ENCODE data around the gene MSRB3. TPM values are rescaled to one million over a fixed set of nuclear protein-coding genes. Genes with fewer than 3 reads are reported as not detected.
"Not testable (repeated sequence)": the region's sequence is repeated elsewhere in the genome, so short reads cannot be mapped to it uniquely, and the experiment has no call there.

The MSRB3 gene
- total and polyA plus RNA-seq, 4 donors: 9.9 to 24.0 (median 15.3) TPM

DNA sequence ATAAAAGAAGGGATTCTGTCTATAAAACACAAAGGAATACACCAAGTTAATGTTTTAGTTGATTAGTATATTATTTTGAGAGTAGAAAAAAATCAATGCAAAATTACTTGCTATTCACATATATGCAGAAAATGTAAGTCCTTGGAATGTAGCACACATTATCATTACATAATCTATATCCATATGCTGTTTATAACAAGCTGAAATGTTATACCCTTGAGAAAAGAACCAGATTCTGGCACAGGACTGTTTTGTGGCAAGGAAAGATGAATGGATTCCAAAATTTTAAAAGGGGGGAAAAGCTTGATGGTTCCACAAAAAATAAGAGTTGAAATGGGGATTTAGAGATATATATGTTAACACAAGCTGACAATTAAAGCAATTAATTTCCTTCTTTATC, 153.6 kb downstream of the MSRB3 start:
- no peaks in the 10 kb centered on the region for H3K4me1 ChIP-seq (ENCODE audit: control insufficient read depth, insufficient read depth, low read length)
- no peaks in the 10 kb centered on the region for H3K36me3 ChIP-seq (ENCODE audit: control insufficient read depth, insufficient read depth, low read length)
- H3K9me3 ChIP-seq (ENCODE audit: control insufficient read depth, insufficient read depth, low read length): no peaks in the 10 kb centered on the region
- H3K27me3 ChIP-seq (ENCODE audit: control insufficient read depth, insufficient read depth, low read length): no peaks in the 10 kb centered on the region
- peak in 1 of 6 donors; percentile 55 for DNase-seq (ENCODE audit: low read depth in 4 of 6, low spot score in 6 of 6)
- H3K4me3 ChIP-seq (ENCODE audit: low read depth, low read length): no peak overlapping the region
- no peak overlapping the region for H3K27ac ChIP-seq (ENCODE audit: low read depth, low read length)

DNA sequence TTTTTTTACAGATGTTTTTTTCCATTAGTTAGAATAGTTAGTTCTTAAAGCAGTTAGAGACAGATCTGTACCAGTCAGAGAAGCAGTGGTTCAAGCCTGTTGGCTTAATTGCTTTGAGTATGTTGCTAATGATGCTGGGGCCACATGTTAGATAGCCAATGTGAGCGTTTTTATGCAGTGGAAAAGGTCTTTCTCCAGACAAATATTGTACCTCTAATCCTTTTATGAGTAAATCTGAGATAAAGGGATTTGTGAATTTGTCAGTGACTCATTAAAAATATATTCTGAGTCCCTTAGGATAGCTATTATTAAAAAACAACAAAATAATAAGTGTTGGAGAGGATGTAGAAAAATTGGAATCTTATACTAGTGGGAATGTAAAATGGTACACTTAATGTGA, 154.2 kb downstream of the MSRB3 start:
- no CpG with 5 or more reads among the region's 1 CpG for WGBS (ENCODE audit: insufficient coverage)
- DNase-seq (ENCODE audit: low read depth in 4 of 6, low spot score in 6 of 6): no peak

DNA sequence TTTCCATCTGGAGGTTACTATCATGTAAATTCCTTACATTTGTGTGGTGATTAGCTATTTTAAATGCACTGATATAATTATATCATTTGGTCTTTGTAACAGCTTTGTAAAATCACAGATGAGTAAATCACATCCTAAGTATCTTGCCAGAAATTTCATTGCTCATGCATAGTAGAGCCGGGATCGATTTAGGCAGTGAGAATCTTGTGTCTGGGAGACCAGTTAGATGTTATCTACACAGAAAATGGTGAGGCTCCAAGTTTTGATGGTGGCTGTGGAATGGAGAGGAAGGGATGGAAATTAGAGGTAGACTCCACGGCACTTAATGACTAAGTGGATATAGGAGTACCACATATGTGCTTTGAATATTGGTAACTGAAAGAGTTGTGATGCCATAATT, 156.3 kb downstream of the MSRB3 start:
- Histone ChIP-seq H3K4me1 (ENCODE audit: control insufficient read depth, insufficient read depth, low read length) (no peaks in the 10 kb centered on the region), H3K27me3 (ENCODE audit: control insufficient read depth, insufficient read depth, low read length) (no peaks in the 10 kb centered on the region), H3K27ac (ENCODE audit: low read depth, low read length) (no peak overlapping the region), H3K36me3 (ENCODE audit: control insufficient read depth, insufficient read depth, low read length) (no peaks in the 10 kb centered on the region), H3K9me3 (ENCODE audit: control insufficient read depth, insufficient read depth, low read length) (no peaks in the 10 kb centered on the region), H3K4me3 (ENCODE audit: low read depth, low read length) (no peak overlapping the region)
- 93% methylated on average over 3 of the region's 3 CpGs for WGBS (ENCODE audit: insufficient coverage)
- peak in 1 of 6 donors; percentile 20 for DNase-seq (ENCODE audit: low read depth in 4 of 6, low spot score in 6 of 6)

More for the DNA sequence above, 154.2 kb downstream of the MSRB3 start:
- no peak overlapping the region for H3K27ac ChIP-seq (ENCODE audit: low read depth, low read length)
- H3K27me3 ChIP-seq (ENCODE audit: control insufficient read depth, insufficient read depth, low read length): no peaks in the 10 kb centered on the region
- no peak overlapping the region for H3K4me3 ChIP-seq (ENCODE audit: low read depth, low read length)
- no peaks in the 10 kb centered on the region for H3K4me1 ChIP-seq (ENCODE audit: control insufficient read depth, insufficient read depth, low read length)
- H3K36me3 ChIP-seq (ENCODE audit: control insufficient read depth, insufficient read depth, low read length): no peaks in the 10 kb centered on the region
- H3K9me3 ChIP-seq (ENCODE audit: control insufficient read depth, insufficient read depth, low read length): no peaks in the 10 kb centered on the region

DNA sequence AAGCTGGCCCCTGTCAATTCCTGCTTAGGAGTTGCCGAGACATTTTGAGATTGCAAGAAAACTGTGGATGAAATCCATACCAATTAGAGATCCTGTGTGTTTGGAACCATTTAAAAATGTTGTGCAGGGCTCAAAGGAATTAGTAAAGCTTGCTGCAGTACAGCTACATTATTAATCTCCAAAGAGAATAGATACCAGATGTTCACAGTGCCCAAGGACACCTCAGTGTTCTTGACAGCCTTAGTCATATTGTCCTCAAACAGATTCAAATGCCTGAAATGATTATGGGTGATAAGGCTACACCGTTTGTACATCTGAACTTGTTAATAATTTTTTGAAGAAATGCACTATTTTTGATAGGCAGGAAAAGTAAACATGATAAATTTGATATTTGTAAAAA, 164.6 kb downstream of the MSRB3 start:
- no peaks in the 10 kb centered on the region for H3K9me3 ChIP-seq (ENCODE audit: control insufficient read depth, insufficient read depth, low read length)
- DNase-seq (ENCODE audit: low read depth in 4 of 6, low spot score in 6 of 6): no peak
- 80% methylated on average over 1 of the region's 2 CpGs for WGBS (ENCODE audit: insufficient coverage)
- no peak overlapping the region for H3K27ac ChIP-seq (ENCODE audit: low read depth, low read length)
- no peaks in the 10 kb centered on the region for H3K27me3 ChIP-seq (ENCODE audit: control insufficient read depth, insufficient read depth, low read length)
- H3K4me1 ChIP-seq (ENCODE audit: control insufficient read depth, insufficient read depth, low read length): no peaks in the 10 kb centered on the region
- no peak overlapping the region for H3K4me3 ChIP-seq (ENCODE audit: low read depth, low read length)
- no peaks in the 10 kb centered on the region for H3K36me3 ChIP-seq (ENCODE audit: control insufficient read depth, insufficient read depth, low read length)

DNA sequence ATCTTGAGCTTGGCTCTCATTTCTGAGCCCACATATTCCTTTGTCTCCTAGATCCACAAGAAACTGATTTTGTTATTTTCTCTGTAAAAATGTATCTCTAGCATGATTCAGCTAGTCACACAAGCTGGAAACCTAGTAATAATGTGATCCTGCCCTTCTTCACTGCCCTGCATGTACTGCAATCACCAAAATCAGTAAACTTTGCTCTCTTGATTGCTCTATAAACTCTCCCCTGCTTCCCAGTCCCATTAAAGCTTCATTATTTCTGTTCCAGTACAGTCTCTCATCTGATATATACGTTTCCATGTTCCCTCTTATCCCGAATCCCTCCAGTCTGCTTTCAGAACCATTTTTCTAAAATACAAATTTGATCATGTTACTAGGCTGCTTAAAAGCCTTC, 166.5 kb downstream of the MSRB3 start:
- Histone ChIP-seq H3K36me3 (ENCODE audit: control insufficient read depth, insufficient read depth, low read length) (no peaks in the 10 kb centered on the region), H3K4me1 (ENCODE audit: control insufficient read depth, insufficient read depth, low read length) (no peaks in the 10 kb centered on the region), H3K9me3 (ENCODE audit: control insufficient read depth, insufficient read depth, low read length) (no peaks in the 10 kb centered on the region), H3K27me3 (ENCODE audit: control insufficient read depth, insufficient read depth, low read length) (no peaks in the 10 kb centered on the region), H3K4me3 (ENCODE audit: low read depth, low read length) (no peak overlapping the region), H3K27ac (ENCODE audit: low read depth, low read length) (no peak overlapping the region)
- no peak for DNase-seq (ENCODE audit: low read depth in 4 of 6, low spot score in 6 of 6)
- WGBS (ENCODE audit: insufficient coverage): 89% methylated on average over 2 of the region's 2 CpGs

DNA sequence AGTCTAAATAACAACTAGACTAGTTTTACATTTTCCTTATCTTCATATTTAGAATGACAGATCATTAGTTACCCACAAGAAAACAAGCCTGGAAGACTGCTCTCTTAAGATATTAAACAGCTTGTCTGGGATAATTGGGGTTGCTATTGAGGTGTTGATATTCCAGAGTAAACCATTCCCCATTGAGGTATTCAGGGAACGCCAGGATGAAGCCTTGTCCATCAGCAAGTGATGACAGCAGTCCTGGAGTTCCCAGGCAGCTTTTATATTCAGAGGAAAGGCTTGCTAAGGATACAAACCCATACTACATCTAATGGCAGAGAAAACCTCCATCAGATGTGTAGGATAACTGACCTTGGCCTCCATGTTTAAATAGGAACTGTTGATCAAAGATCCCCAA, 168.4 kb downstream of the MSRB3 start:
- H3K27ac ChIP-seq (ENCODE audit: low read depth, low read length): no peak overlapping the region
- no peak for DNase-seq (ENCODE audit: low read depth in 4 of 6, low spot score in 6 of 6)
- no peaks in the 10 kb centered on the region for H3K27me3 ChIP-seq (ENCODE audit: control insufficient read depth, insufficient read depth, low read length)
- no peaks in the 10 kb centered on the region for H3K9me3 ChIP-seq (ENCODE audit: control insufficient read depth, insufficient read depth, low read length)
- H3K4me1 ChIP-seq (ENCODE audit: control insufficient read depth, insufficient read depth, low read length): no peaks in the 10 kb centered on the region
- H3K4me3 ChIP-seq (ENCODE audit: low read depth, low read length): no peak overlapping the region
- H3K36me3 ChIP-seq (ENCODE audit: control insufficient read depth, insufficient read depth, low read length): no peaks in the 10 kb centered on the region
- WGBS (ENCODE audit: insufficient coverage): no CpG with 5 or more reads among the region's 1 CpG

DNA sequence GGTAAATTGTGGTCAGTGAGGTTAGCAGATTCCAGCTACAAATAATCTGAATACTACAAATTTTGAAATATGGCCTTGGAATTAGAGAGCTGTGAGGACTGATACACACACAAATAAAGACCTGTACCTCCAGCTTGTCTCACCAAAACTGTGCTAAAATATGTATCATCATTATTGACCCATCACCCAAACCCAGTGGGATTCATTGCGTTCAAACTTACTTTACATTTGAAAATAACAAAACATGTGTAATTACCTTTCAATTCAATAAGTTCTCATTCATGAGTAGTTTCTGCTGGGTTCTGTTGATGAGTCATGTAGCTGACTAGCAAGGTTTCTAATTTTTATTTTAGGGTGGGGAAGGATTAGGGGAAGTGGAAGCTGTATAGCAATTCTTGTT, 170.9 kb downstream of the MSRB3 start:
- H3K4me3 ChIP-seq (ENCODE audit: low read depth, low read length): no peak overlapping the region
- H3K27ac ChIP-seq (ENCODE audit: low read depth, low read length): no peak overlapping the region
- DNase-seq (ENCODE audit: low read depth in 4 of 6, low spot score in 6 of 6): no peak
- no CpG with 5 or more reads among the region's 1 CpG for WGBS (ENCODE audit: insufficient coverage)
- H3K4me1 ChIP-seq (ENCODE audit: control insufficient read depth, insufficient read depth, low read length): no peaks in the 10 kb centered on the region
- H3K27me3 ChIP-seq (ENCODE audit: control insufficient read depth, insufficient read depth, low read length): no peaks in the 10 kb centered on the region
- no peaks in the 10 kb centered on the region for H3K36me3 ChIP-seq (ENCODE audit: control insufficient read depth, insufficient read depth, low read length)
- no peaks in the 10 kb centered on the region for H3K9me3 ChIP-seq (ENCODE audit: control insufficient read depth, insufficient read depth, low read length)

DNA sequence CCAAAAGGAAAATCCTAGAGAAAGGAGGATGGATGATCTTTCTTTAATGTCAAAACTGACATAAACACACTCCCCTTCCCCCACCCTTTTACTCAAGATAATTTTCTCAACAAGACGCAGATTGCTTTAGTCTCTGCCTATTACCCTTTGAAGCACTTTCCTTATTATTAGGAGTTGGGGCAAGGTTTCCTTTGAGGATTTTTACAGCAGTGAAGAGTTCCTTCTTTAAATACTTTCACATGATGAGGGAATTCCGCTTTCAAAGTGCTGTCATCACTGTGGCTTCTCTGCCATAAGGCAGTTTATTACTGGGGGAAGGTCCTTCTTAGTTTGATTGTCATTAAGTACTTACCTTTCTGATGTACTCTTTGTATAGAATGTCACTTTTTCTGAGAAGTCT, 172.1 kb downstream of the MSRB3 start:
- no peak overlapping the region for H3K4me3 ChIP-seq (ENCODE audit: low read depth, low read length)
- WGBS (ENCODE audit: insufficient coverage): no CpG with 5 or more reads among the region's 2 CpGs
- no peaks in the 10 kb centered on the region for H3K27me3 ChIP-seq (ENCODE audit: control insufficient read depth, insufficient read depth, low read length)
- H3K27ac ChIP-seq (ENCODE audit: low read depth, low read length): no peak overlapping the region
- H3K4me1 ChIP-seq (ENCODE audit: control insufficient read depth, insufficient read depth, low read length): no peaks in the 10 kb centered on the region
- H3K9me3 ChIP-seq (ENCODE audit: control insufficient read depth, insufficient read depth, low read length): no peaks in the 10 kb centered on the region
- no peaks in the 10 kb centered on the region for H3K36me3 ChIP-seq (ENCODE audit: control insufficient read depth, insufficient read depth, low read length)
- no peak for DNase-seq (ENCODE audit: low read depth in 4 of 6, low spot score in 6 of 6)

DNA sequence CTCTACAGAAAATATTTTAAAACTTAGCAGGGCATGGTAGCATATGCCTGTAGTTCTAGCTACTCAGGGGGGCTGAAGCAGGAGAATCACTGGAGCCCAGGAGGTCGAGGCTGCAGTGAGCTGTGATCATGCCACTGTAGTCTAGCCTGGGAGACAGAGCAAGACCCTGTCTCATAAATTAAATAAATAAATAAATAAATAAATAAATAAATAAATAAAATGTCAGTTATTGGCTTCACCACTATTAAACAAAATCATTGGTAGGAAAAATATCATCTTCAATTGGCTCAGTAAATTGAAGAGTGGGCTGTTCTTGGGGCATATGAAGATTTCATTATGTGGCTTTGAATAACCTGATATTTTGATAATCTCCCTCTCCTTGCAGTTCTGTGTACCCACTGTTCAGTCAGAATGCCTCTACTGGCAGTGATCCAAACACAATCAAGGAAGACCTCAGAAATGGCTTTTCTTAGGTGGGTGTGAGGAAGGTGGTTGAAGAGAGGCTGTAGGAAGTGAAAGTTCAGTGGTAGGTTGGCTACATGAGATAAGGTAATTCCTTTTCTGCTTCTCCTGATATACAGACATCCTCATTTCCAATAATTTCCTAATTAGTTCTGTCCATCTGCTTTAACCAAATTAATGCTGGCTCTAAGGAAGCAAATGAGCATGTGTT, 175.8 kb downstream of the MSRB3 start:
- no peaks in the 10 kb centered on the region for H3K27me3 ChIP-seq (ENCODE audit: control insufficient read depth, insufficient read depth, low read length)
- H3K36me3 ChIP-seq (ENCODE audit: control insufficient read depth, insufficient read depth, low read length): no peaks in the 10 kb centered on the region
- H3K4me3 ChIP-seq (ENCODE audit: low read depth, low read length): no peak overlapping the region
- no peak overlapping the region for H3K27ac ChIP-seq (ENCODE audit: low read depth, low read length)
- H3K4me1 ChIP-seq (ENCODE audit: control insufficient read depth, insufficient read depth, low read length): no peaks in the 10 kb centered on the region
- no peak for DNase-seq (ENCODE audit: low read depth in 4 of 6, low spot score in 6 of 6)
- no peaks in the 10 kb centered on the region for H3K9me3 ChIP-seq (ENCODE audit: control insufficient read depth, insufficient read depth, low read length)
- whole genome bisulfite sequencing (ENCODE audit: insufficient coverage): no CpG with 5 or more reads among the region's 1 CpG

DNA sequence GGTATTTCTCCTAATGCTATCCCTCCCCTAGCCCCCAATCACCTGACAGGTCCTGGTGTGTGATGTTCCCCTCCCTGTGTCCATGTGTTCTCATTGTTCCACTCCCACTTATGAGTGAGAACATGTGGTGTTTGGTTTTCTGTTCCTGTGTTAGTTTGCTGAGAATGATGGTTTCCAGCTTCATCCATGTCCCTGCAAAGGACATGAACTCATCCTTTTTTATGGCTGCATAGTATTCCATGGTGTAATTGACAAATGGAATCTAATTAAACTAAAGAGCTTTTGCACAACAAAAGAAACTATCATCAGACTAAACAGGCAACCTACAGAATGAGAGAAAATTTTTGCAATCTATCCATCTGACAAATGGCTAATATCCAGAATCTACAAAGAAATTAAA, 178.9 kb downstream of the MSRB3 start:
- not testable (repeated sequence) for H3K27ac ChIP-seq (ENCODE audit: low read depth, low read length)

More for the DNA sequence above, 178.9 kb downstream of the MSRB3 start:
- not testable (repeated sequence) for H3K27me3 ChIP-seq (ENCODE audit: control insufficient read depth, insufficient read depth, low read length); H3K9me3 ChIP-seq (ENCODE audit: control insufficient read depth, insufficient read depth, low read length); H3K4me1 ChIP-seq (ENCODE audit: control insufficient read depth, insufficient read depth, low read length); DNase-seq (ENCODE audit: low read depth in 4 of 6, low spot score in 6 of 6); H3K4me3 ChIP-seq (ENCODE audit: low read depth, low read length); H3K36me3 ChIP-seq (ENCODE audit: control insufficient read depth, insufficient read depth, low read length)
